NCI-H1436 treated with DMSO at 0.1 percent for 48 hours (cell line): ENCODE data around the gene YJEFN3.

ENCODE experiments used
- DNase-seq: peaks from one replicate; lab custom pipeline; 2025; lab: John Stamatoyannopoulos, UW

The YJEFN3 gene

DNA sequence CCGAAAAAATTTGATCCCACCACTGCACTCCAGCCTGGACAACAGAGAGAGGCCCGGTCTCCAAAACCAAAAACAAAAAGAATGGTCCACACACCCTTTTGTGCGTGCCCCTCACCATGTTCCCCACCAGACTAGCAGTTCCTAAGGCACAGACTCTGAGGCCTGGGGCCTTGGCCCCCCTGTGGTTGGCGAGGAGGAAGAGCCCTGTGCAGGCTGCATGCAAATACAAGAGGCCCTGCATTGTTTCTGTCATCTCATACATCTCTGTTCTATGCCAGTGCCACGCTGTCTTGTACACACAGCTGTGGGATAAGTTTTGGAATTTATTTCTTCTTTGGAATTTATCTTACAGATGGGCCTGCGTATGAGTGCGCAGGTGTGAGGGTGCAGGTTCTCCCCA is 4.7 kb upstream of the YJEFN3 start:
- no peak for DNase-seq

DNA sequence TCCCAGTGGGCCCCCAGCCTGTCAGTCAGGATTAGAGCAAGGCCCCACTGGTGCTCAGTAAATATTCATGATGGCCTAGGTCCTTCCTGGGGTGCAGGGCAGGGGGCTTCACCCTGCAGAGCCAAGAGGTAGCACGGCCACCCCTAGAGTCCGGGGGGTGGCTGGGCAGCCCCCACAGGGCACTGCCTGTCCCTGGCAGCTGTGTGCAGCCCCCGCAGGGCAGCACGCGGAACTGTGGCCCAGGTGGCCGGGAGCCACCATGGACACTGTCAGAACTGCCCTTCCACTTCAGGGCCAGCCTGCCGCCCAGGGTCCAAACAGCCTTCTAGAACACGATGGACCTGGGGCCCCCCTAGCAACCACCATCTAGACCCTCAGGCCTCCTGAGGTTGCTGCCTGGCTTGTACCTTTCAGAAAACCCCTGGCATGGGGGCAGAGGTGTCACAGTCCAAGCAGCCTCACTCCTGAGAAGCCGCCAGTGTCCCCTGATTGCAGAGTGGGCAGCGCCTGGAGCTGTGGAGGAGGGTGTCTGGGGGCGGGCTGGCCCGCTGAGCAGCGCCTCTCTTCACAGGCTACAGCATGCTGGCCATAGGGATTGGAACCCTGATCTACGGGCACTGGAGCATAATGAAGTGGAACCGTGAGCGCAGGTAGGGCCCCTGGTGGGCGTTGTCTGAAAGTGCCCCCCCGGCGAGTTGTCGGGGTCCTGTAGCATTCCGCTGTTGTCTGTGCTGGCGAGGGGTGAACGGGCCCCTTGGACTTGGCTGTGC is 2.9 kb upstream of the YJEFN3 start:
- DNase-seq, result no peak

DNA sequence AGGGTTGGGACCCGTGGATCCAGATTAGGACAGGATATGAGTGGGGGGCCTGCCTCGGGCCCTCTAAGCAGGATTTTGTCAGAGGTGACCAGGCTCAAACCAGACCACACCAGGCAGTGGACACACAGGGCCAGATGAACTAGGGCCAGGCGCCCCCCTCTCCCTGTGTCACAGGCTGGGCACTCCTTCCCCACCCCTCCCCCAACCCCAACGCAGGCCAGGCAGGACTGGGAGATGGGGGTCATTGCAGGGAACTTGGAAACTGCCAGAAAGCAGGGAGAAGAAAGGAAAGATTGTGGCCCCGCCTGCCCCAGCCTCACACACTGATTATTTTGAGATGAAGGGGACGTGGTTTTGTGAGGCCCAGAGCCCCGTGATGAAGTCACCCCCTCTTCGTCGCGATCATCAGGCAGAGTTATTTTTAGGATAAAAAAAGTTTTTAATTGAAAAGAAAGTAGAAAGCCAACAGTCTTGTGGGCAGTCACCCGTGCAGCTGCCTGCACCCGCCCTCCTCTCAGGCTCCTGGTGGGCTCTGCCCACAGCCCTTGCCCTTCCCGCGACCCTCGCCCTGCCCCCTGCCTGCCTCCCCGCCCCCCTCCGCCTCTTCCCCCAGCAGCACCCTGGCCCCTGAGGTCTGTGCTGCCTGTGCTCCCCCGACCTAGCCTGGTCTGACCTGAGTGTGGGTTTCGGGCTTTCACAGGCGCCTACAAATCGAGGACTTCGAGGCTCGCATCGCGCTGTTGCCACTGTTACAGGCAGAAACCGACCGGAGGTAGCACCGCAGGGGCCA is 1.9 kb upstream of the YJEFN3 start:
- DNase-seq, result no peak

DNA sequence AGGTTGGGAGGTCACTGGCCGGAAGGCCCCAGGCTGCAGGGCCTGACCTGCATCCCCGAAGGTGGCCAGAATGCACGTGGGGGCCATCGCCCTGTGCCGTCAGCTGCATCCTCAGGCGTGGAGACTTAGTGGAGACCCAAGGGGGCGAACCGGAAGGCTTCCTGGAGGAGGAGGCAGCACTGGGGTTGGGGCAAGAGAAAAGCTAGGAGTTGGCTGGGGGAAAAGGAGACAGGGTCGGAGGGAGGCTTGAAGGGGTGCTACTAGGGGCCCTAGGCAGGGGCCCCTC is 1.4 kb upstream of the YJEFN3 start:
- DNase-seq, result no peak

DNA sequence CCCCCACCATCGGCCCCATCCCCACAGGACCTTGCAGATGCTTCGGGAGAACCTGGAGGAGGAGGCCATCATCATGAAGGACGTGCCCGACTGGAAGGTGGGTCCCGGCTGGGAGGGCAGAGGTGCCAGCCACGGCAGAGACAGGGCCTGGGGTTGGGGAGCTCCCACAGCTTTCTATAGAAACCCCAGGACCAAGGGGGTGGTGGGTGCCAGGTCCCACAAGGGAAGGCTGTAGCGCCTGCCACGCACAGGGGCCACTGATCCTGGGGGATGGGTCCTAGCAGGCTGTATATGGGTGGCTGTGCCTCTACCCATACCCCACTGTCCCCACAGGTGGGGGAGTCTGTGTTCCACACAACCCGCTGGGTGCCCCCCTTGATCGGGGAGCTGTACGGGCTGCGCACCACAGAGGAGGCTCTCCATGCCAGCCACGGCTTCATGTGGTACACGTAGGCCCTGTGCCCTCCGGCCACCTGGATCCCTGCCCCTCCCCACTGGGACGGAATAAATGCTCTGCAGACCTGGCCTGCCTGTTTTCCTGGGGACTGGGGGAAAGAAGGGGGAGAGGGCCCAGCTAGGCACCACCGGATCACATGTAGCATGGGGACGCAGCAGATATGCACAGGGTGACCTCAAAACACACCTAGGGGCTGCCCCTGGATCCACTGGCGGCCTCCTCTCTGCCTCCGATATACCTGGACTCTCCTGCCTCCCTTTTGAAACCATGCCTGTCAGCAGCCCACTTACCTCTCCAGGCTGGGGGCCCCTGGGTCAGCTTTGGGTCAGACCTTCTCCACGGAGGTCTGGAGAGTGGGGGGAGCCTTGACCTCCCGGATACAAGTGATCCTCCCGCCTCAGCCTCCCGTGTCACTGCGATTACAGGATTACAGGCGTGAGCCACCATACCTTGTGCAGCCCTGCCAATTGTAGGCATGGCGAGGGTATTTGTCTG is 761 bp upstream of the YJEFN3 start:
- no peak for DNase-seq

DNA sequence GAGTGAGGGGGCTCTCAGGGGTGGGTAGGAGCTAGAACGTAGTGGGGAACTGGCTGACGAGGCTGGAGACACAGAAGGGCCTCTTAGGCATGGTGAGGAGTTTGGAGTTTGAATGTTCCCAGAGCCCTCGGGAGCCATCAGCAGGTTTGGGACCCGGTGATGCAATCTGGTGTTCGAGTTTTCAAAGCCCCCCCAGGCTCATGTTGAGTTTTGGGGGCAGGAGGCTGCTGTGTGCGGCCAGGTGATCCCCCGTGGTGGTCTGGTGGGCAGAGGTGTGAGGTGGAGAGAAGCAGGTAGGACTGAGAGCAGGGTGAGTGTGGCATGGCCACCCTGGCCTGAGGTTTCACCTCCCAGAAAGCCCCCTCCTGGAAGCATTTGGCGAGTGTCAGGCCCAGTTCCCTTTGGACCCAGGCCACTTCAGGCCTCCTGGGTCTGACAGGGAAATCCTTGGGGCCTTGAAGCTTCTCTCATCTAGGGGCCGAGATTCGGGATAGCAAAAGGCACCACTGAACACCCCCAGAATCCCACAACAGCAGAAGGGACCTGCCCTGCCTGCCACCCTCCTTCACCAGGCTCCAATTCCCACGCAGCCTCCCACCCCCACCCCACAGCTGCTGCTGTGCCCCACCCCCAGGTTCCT is 1.2 kb downstream of the YJEFN3 start:
- DNase-seq, result no peak

DNA sequence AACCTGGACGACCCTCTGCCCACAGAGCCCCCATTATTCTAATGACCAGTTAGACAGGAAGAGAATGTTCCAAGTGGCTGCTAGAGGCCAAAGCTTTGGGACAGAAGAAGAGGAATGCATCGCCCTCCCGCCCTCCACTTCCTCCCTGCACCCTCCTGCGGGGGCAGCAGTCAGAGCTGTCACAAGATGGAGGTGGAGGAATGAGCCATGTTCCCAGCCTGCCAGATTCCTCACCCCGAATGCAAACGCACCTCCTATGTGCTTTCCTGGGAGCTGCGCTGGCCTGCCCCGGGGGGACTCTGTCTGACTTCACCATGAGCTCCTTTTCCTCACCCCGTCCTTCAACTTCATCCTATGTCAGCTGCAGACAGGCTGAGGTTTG is 1.7 kb downstream of the YJEFN3 start:
- DNase-seq, result no peak

DNA sequence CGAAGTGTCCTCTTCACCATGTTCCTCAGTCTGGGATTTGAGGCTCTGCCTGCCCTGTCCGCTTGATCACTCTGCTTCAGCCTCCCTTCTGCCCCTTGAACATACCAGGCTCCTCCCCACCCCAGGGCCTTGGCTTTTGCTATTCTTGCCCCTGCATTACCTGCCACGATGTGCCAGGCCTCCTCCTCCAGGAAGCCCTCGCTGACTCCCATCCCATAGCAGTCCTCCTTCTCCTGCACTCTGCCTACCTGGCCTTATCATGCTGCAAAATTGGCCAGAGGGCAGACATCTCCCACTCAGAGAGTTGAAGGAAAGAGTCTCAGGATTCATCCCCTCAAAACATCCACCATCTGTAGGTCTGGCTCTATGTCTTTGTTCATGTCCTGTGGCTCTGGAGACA is 2.2 kb downstream of the YJEFN3 start:
- no peak for DNase-seq

DNA sequence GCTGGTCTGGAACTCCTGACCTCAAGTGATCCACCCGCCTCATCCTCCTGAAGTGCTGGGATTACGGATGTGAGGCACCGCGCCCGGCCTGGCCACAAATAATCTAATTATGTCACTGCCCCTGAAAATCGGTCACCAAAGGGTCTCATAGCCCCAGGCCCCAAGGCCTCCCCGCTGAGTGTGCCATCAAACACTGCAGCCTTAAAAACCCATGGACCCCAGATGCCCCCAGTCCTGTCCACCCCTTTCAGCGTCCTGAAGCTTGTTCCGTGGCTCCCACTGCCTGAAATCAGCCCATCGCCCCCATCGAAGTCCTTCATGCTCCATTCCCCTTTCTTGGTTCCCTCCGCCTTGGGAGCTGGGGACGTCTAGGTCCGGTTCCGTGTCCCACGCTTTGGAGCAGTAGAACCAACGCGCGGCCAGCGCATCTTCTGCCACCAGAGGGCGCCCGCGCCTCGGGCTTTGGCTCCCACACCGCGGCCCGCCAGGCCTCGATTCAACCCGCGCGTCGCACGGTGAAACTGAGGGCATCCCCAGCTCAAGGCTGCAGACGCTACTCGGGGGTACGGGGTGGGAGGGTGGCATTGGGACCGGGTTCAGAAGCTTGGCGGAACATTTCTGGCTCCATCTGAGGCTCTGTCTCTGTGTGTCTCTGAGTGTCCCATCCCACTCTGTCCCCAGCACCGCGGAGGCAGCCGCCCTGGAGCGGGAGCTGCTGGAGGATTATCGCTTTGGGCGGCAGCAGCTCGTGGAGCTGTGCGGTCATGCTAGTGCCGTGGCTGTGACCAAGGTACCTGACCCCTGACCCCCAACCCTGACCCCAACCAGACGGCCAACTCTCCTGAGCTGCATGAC is 3.5 kb downstream of the YJEFN3 start:
- DNase-seq, result no peak

DNA sequence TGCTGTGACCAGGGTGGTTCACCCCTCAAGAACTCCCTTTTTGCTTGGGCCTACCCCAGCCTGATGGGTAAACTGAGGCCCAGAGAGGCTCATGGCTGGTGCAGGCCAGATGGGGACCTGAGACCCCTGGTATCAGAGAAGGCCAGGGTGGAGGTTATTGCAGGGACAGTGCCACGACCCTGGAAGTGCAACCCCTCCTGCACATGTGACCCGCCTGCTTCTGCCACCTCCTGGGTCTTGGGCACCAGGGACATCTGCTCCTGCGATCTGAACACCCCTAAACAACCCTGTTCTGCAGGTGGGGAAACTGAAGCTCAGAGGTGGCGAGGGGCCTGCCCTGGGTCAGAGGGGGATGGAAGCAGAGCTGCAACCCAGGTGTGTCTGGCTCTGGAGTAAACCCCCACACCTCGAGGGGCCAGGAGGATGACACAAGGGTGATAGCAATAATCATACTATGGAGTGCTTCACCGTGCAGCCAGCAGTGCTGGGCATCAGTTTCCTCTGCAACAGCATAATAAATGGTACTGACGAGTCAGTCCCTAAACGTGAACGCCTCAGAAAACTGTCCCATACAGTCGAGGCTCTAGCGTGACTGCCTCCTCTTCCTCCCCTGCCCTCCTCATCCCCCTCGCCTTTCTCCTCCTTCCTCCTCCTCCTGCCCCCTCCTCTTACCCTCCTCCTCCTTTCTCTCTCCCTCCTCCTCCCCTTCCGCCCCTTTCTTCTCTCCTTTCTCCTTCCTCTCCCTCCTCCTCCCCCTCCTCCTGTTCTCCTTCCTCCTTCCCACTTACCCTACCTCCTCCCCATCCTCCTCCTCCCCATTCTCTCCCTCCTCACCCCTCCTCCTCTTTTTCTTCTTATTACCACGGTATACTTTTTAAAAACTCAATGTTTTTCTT is 4.3 kb downstream of the YJEFN3 start:
- no peak for DNase-seq

DNA sequence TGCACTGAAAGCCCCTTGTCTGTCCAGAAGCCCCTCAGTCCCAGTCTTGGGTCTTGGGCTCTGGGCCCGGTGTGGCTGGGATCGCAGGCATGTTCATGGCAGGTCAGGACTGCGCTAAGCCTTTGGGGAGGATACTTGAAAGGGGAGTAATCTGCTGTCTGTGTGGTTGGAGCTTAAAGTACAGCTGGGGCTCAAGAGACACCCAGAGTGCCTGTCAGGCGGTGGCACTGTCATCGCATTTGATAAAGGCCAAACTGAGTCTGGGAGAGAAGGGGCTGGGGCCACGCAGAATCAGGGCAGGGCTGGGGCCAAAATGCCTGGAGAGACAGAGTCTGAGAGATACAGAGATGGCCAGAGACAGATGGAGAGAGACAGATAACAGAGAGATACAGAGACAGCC is 5.1 kb downstream of the YJEFN3 start:
- no peak for DNase-seq

DNA sequence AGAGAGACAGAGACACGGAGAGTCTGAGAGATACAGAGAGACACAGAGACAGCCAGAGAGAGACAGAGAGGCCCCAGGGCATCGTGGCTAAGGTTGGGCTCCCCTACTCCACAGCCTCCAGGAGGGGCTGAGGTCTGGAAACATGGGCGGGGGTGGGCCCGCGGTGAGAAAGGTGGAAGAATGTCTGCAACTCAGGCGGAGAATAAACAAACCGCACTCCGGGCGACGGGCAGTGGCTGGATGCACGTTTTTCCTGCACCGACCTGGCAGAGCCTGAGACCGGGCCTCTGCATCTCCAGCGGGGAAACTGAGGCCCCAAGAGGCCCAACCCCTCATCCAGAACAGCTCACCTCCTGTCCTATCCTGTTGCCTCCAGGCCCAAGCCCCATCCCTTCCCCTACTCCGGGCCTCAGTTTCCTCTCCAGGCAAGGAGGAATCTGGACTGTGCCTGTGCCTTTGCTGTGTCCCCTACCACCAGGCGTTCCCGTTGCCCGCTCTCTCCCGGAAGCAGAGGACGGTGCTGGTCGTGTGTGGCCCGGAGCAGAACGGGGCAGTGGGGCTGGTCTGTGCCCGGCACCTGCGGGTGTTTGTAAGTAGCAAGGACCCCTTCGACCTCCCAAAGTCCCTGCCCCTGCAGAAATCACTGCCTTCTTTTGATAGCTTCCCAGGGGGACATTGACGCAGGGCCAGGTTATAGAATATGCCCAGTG is 6.0 kb downstream of the YJEFN3 start:
- no peak for DNase-seq

DNA sequence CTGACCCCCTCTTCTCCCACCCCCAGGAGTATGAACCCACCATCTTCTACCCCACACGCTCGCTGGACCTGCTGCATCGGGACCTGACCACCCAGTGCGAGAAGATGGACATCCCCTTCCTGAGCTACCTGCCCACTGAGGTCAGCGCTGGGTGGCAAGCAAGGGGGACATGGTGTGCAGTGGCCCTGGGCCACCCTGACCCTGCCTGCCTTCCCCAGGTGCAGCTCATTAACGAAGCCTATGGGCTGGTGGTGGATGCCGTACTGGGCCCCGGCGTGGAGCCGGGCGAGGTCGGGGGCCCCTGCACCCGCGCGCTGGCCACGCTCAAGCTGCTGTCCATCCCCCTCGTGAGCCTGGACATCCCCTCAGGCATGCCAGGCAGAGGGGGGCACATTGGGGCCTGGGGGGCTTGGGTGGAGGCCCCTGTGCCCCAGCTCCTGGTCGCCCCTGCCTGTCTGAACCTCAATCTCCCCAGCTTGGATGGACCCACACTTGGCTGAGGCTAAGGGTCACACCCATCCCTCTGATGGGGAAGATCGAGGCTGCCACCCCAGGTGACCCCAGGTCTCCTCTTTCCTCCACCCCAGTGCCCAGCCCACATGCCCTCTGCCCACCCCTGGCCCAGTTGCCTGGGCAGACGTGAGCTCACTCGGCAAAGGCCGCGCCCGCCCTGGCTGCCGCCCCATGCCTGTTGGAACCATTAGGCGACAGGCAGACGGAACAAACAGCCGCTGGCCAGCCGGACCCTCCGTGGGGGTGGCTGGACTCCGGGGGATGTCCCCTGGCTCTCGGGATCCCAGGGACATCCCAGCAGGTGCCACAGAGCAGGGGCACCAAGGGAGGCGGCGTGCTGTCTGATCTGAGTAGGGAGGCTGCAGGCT is 6.8 kb downstream of the YJEFN3 start:
- no peak for DNase-seq

DNA sequence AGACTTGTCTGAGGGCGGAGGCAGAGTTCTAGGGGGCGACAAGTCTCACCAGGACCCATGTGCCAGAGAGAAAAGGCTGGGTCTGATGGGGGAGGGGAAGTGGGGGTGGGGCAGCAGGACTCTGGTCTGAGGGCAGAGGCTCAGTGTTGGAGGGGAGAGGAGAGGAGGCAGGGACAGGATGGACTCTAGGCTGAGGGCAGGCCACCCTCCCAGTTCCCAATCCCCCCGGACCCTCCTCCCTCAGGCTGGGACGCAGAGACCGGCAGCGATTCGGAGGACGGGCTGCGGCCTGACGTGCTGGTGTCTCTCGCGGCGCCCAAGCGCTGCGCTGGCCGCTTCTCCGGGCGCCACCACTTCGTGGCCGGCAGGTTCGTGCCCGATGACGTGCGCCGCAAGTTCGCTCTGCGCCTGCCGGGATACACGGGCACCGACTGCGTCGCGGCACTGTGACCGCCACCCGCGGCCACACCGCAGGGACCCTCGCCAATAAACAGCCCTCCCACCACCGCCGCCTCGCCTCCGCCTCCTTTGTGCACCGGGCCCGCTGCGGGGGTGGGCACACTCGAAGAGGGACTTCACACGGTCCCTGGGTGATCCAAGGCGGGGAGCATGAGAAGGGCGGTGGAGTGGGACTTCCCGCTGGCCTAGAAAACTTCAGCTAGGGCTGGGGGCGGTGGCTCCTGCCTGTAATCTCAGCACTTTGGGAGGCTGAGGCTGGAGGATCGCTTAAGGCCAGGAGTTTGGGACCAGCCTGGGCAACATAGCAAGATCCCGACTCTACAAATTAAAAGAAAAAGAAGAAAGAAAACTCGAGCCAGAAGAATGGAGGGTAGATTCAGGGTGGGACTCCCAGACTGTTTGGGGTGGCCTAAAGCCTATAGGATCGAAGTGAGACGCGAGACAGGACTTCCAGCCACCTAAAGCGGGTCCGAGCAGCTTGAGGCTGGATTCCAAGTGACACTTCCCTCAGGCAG is 8.7 kb downstream of the YJEFN3 start:
- no peak for DNase-seq

DNA sequence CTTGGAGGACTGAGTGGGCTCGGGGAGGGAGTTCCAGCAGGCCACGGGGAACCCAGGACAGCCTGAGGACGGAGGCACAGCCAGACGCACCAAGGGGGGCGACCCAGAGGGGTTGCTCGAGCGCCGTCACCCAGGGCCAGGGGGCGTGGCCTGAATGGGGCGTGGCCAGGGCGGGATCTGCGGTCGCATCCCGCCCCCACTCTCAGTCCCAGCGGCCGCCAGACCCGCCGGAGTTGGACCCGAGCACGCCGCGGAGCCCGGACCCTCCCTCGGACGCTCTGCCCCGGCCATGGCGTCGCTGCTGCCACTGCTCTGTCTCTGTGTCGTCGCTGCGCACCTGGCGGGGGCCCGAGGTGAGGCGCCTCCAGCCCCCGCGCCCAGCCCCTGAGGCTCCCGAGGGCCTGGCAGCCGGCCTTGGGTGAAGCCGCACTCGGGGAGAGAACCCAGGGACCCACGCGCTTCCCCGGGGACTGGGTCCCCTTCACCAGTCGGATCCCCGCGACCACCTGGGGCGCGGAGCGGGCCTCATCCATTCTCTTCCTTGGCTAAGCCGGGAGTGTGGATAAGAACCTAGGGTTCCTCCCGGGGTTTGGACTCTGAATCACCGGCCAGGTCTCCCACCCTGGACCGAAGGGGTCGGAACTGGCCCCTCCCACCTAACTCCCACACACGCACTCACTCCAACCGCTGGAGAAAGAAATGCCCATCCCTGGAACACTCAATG is 9.5 kb downstream of the YJEFN3 start, which contains the start of gene CILP2:
CILP2 (plus strand) TSS at position 205 of the 724 bp plus-strand sequence; CDS start at position 290, 85 bp downstream.
- no peak for DNase-seq

DNA sequence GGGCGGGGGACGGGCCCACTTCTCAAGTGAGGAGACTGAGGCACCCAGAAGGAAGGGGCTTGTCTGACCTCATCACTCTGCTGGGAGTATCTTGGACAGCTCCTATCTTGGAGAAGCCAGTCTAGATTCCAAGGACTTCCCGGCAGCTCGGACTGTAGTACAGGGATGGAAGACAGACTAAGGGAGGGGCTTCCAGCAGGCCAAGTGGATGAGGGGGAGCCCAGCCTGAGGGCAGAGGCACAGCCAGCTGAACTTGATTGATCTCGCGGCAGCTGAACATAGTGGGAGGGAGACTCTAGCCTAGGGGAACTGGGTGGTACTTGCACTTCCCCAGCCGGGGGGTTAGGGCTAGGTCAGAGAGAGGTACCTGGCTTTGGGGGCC is 10.1 kb downstream of the YJEFN3 start:
- no peak for DNase-seq

DNA sequence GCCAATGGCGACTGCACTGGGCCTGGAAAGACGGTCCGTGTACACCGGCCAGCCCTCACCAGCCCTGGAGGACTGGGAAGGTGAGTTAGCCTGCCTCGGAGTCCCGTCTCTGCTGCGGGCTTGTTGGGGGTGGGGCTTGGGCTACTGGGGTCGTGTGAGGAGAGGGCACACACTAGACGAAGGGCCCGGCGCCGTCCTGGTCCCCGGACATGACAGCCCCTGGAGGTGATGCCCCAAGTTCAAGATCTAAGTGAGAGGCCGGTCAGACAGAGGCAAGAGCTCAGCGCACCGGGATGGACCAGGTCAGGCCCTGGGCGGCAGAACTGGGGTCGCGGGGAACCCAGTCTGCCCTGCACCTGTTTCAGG is 11.0 kb downstream of the YJEFN3 start:
- DNase-seq, result no peak
